Activated B cell treated with CpG ODN at 0.5 μM for 24 hours (primary cell): ENCODE measurements around the gene PGF. TPM values are rescaled to one million over a fixed set of nuclear protein-coding genes. Genes with fewer than 3 reads are reported as not detected.
A peak's percentile ranks its signal among the peaks of the same experiment; 100 is the strongest.

Experiments used
- ATAC-seq: fragments of 200-7000 bp; cut with Tn5 transposase; one replicate; pipeline ENCODE4 v1.10.0; 2021; ENCODE audit warnings: low read depth, mild to moderate bottlenecking, moderate library complexity
- CTCF ChIA-PET: fragments of 350-600 bp; sonication (Branson Sonifier 250); formaldehyde crosslinking; loops from one replicate; lab custom pipeline; 2021; ENCODE audit warnings: antibody characterized with exemption; lab: Charles Lee
- POLR2A ChIA-PET: fragments of 350-600 bp; sonication (Branson Sonifier 250); formaldehyde crosslinking; loops from one replicate; lab custom pipeline; 2021; ENCODE audit warnings: antibody characterized with exemption; lab: Charles Lee
- DNase-seq: peaks from one replicate; pipeline ENCODE4 v3.0.0; 2022
- H3K27ac Mint-ChIP-seq: one replicate; pipeline ENCODE4 v1.8.0; 2020; ENCODE audit warnings: mixed read lengths
- H3K27me3 Mint-ChIP-seq: one replicate; pipeline ENCODE4 v1.8.0; 2021; ENCODE audit warnings: mixed read lengths
- H3K36me3 Mint-ChIP-seq: one replicate; pipeline ENCODE4 v1.8.0; 2021; ENCODE audit warnings: low read depth, mixed read lengths
- H3K4me1 Mint-ChIP-seq: one replicate; pipeline ENCODE4 v1.8.0; 2021; ENCODE audit warnings: mixed read lengths
- H3K4me3 Mint-ChIP-seq: one replicate; pipeline ENCODE4 v1.8.0; 2020; ENCODE audit warnings: mild to moderate bottlenecking, mixed read lengths
- H3K9me3 Mint-ChIP-seq: one replicate; pipeline ENCODE4 v1.8.0; 2020; ENCODE audit warnings: mixed read lengths
- CTCF ChIP-seq: fragments of 200-600 bp; IDR thresholded peaks from one replicate; pipeline ENCODE4 v1.8.0; 2022; ENCODE audit warnings: antibody characterized with exemption, mild to moderate bottlenecking
- intact Hi-C: fragments of 100-400 bp; cut with micrococcal nuclease; formaldehyde crosslinking; loops from one replicate; pipeline ENCODE4 v1.15.1; 2024
- total RNA-seq: library from RNA; stranded (reverse); gene quantifications from 2 replicates; pipeline ENCODE4 v1.2.3, GENCODE V29; 2022

PGF gene
- total RNA-seq, 1 donor from 2014 or later: not detected

GRCh38 chr14:74940956-74941565 is 14.3 kb downstream of the PGF start:
- H3K9me3 Mint-ChIP-seq: no peaks in the 10 kb centered on the region
- intact Hi-C loops: loop anchor here (1.0 to 10.0 kb wide), 6 partner anchors 18 to 539 kb away; partner anchors contain the start of genes EIF2B2, ISCA2, NPC2 and RPS6KL1
- POLR2A ChIA-PET: interaction anchor here (0.5 to 2.2 kb wide), 7 partner anchors 18 to 353 kb away, joined by 3 to 11 read pairs (median 5); partner anchors contain the start of genes NEK9 and RPS6KL1
- CTCF ChIA-PET: interaction anchor here (0.9 to 3.1 kb wide), 3 partner anchors 35 to 147 kb away, joined by 4 to 15 read pairs (median 8); no protein-coding TSS in a partner anchor
- H3K4me3 Mint-ChIP-seq: peak overlapping the region; percentile 64
- H3K4me1 Mint-ChIP-seq: peaks cover 56% of the 10 kb centered on the region
- H3K27ac Mint-ChIP-seq: peak overlapping the region; percentile 84
- no peak for TF ChIP-seq CTCF
- no peaks in the 10 kb centered on the region for H3K36me3 Mint-ChIP-seq
- H3K27me3 Mint-ChIP-seq: no peaks in the 10 kb centered on the region
- ATAC-seq (no peak), DNase-seq (no peak)

- Mint-ChIP-seq H3K36me3 (no peaks in the 10 kb centered on the region), H3K4me3 (no peak overlapping the region), H3K27ac (peak overlapping the region; percentile 62), H3K27me3 (no peaks in the 10 kb centered on the region), H3K4me1 (peaks cover 68% of the 10 kb centered on the region), H3K9me3 (no peaks in the 10 kb centered on the region)
- ChIA-PET POLR2A (interaction anchor here (1.0 to 1.5 kb wide), 4 partner anchors 13 to 64 kb away, joined by 3 to 8 read pairs (median 4); partner anchors contain the start of gene RPS6KL1), CTCF (interaction anchor here (1.2 kb wide), 1 partner anchor 33 kb away, joined by 4 read pairs; no protein-coding TSS in a partner anchor)
- DNase-seq: no peak
- intact Hi-C loops: no loop called here
- TF ChIP-seq CTCF: no peak
- ATAC-seq: no peak
These were observed 16.6 kb downstream of the PGF start for GRCh38 chr14:74938531-74939495.

GRCh38 chr14:74937171-74937570 is 18.2 kb downstream of the PGF start:
- H3K27ac Mint-ChIP-seq: no peak overlapping the region

GRCh38 chr14:74936731-74937130 is 18.7 kb downstream of the PGF start:
- Mint-ChIP-seq H3K9me3 (no peaks in the 10 kb centered on the region), H3K27me3 (no peaks in the 10 kb centered on the region), H3K4me3 (no peak overlapping the region), H3K36me3 (no peaks in the 10 kb centered on the region), H3K4me1 (peaks cover 56% of the 10 kb centered on the region), H3K27ac (no peak overlapping the region)
- POLR2A ChIA-PET: no interaction called here
- CTCF ChIA-PET: interaction anchor here (1.1 to 1.6 kb wide), 3 partner anchors 9 to 30 kb away, joined by 3 to 8 read pairs (median 3); no protein-coding TSS in a partner anchor
- ATAC-seq (no peak), DNase-seq (no peak)
- intact Hi-C loops: no loop called here
- TF ChIP-seq CTCF: no peak

More at GRCh38 chr14:74937171-74937570, 18.2 kb downstream of the PGF start:
- no peak for TF ChIP-seq CTCF
- H3K4me1 Mint-ChIP-seq: peaks cover 61% of the 10 kb centered on the region
- H3K4me3 Mint-ChIP-seq: no peak overlapping the region
- CTCF ChIA-PET: interaction anchor here (1.1 to 1.6 kb wide), 2 partner anchors 9 to 11 kb away, joined by 3 to 8 read pairs; no protein-coding TSS in a partner anchor
- ATAC-seq (no peak), DNase-seq (no peak)
- POLR2A ChIA-PET: no interaction called here
- no peaks in the 10 kb centered on the region for H3K36me3 Mint-ChIP-seq
- no peaks in the 10 kb centered on the region for H3K9me3 Mint-ChIP-seq
- intact Hi-C loops: no loop called here
- H3K27me3 Mint-ChIP-seq: no peaks in the 10 kb centered on the region
